ENCODE results near the gene CGB7. TPM values are rescaled to one million over a fixed set of nuclear protein-coding genes. Genes with fewer than 3 reads are reported as not detected.

Gene CGB7
- total RNA-seq, 1 experiment from 2014 or later = 1.2 TPM

- H3K23ac ChIP-seq (ENCODE audit: insufficient read length, low read depth, low read length) = no peak overlapping the region
- H3K23me2 ChIP-seq (ENCODE audit: insufficient read length, low read depth, low read length, poor library complexity, severe bottlenecking) = peaks cover 8% of the 10 kb centered on the region
- DNase-seq = no peak
- H3K36me3 Mint-ChIP-seq (ENCODE audit: insufficient read depth in 1 of 3, low read depth in 3 of 3) = peaks cover 16 to 50% (median 48%) of the 10 kb centered on the region in 3 experiments; a peak in 6 of 7 replicates
- H2AFZ ChIP-seq (ENCODE audit: low read length) = no peak overlapping the region
- H2BK12ac ChIP-seq (ENCODE audit: insufficient read length, low read depth, low read length) = no peak overlapping the region
- H2AK5ac ChIP-seq (ENCODE audit: insufficient read length, low read length) = no peak overlapping the region
- H4K5ac ChIP-seq (ENCODE audit: insufficient read length, low read depth, low read length) = no peak overlapping the region
- H3K9me3 Mint-ChIP-seq = peaks cover 0 to 1% of the 10 kb centered on the region in 2 experiments; a peak in 1 of 5 replicates
- no peaks in the 10 kb centered on the region for H3K79me1 ChIP-seq (ENCODE audit: insufficient read depth, low read depth, low read length, poor library complexity, severe bottlenecking)
- peaks cover 4% of the 10 kb centered on the region; the same call in 1 of the 2 replicates for H3K4me1 ChIP-seq (ENCODE audit: insufficient read depth, low read length)
- WGBS (ENCODE audit: extremely low coverage, insufficient read length, low lambda C conversion rate) = no CpG with 5 or more reads among the region's 29 CpGs
- H3K4me2 ChIP-seq (ENCODE audit: insufficient read depth, insufficient read length, low read length) = no peak overlapping the region
- H4K91ac ChIP-seq (ENCODE audit: insufficient read length, low read depth, low read length) = no peak overlapping the region
- no peak overlapping the region for H3K27ac Mint-ChIP-seq
- H3K14ac ChIP-seq (ENCODE audit: insufficient read depth, low read length) = no peak overlapping the region
- TF ChIP-seq CTCF (conservative IDR thresholded peaks at IDR 0.05) = no peak
- no peaks in the 10 kb centered on the region for H4K20me1 ChIP-seq (ENCODE audit: control insufficient read depth, insufficient read depth, insufficient read length)
- H3K9ac ChIP-seq (ENCODE audit: extremely low read depth, insufficient read length, low read length) = no peak overlapping the region
- H3K4me1 Mint-ChIP-seq = peaks cover 15 to 33% of the 10 kb centered on the region in 2 experiments
- H3K9me3 ChIP-seq (ENCODE audit: control insufficient read depth, low read depth, low read length) = no peaks in the 10 kb centered on the region
- H3K56ac ChIP-seq (ENCODE audit: insufficient read length, low read depth, low read length) = no peak overlapping the region
- H3K79me2 ChIP-seq (ENCODE audit: insufficient read depth, low read length) = no peaks in the 10 kb centered on the region
- H3K18ac ChIP-seq (ENCODE audit: insufficient read length, low read depth, low read length) = no peak overlapping the region
- no peak overlapping the region for H2BK120ac ChIP-seq (ENCODE audit: low read depth, low read length, poor library complexity, severe bottlenecking)
- no peak overlapping the region for H4K8ac ChIP-seq (replicated peaks; ENCODE audit: insufficient read length, low read depth, low read length)
- H3K27me3 Mint-ChIP-seq (ENCODE audit: low read depth) = peaks cover 25% of the 10 kb centered on the region
- H3K27me3 ChIP-seq (ENCODE audit: insufficient read depth, low read length) = no peaks in the 10 kb centered on the region; the same call in 1 of the 2 replicates
- H3K4me3 Mint-ChIP-seq = no peak overlapping the region; a peak in 1 of 5 replicates
- H3T11ph ChIP-seq (ENCODE audit: low read length) = no peak overlapping the region
- H2BK20ac ChIP-seq (ENCODE audit: low read depth, low read length, poor library complexity, severe bottlenecking) = no peak overlapping the region
- no peak overlapping the region for H3K27ac ChIP-seq (ENCODE audit: insufficient read length, low read depth, low read length)
- H2BK15ac ChIP-seq (ENCODE audit: low read depth, low read length) = no peak overlapping the region
- no peak overlapping the region for H2BK5ac ChIP-seq (ENCODE audit: insufficient read length, low read length)
- H3K4ac ChIP-seq (ENCODE audit: low read depth, low read length) = no peak overlapping the region
Measured at GRCh38 chr19:49016067-49016839, 41.3 kb downstream of the CGB7 start.

Measured in H9 (cell line).